GM23248 (cell line): ENCODE data around the gene SLC9A4.

ENCODE experiments used
- EZH2 ChIP-seq: fragments of 200-600 bp; sonication (generic); IDR thresholded peaks from 2 replicates; pipeline ENCODE4 v1.6.1; 2018; ENCODE audit warnings: antibody characterized with exemption, mild to moderate bottlenecking; ENCODE audit not compliant: insufficient read depth, poor library complexity, severe bottlenecking
- EZH2phosphoT487 ChIP-seq: fragments of 200-600 bp; sonication (generic); IDR thresholded peaks from 2 replicates; pipeline ENCODE4 v1.6.1; 2018; ENCODE audit warnings: antibody characterized with exemption, moderate library complexity, mild to moderate bottlenecking, low read depth; ENCODE audit not compliant: insufficient read depth

GRCh38 chr2:102487761-102488462 is 14.9 kb downstream of the SLC9A4 start:
- no peak for TF ChIP-seq EZH2
- no peak for TF ChIP-seq EZH2phosphoT487
